HG03439 (cell line): ENCODE measurements around the gene ROBO1.

Experiments used
- ATAC-seq: cut with Tn5 transposase; IDR thresholded peaks from one replicate; pipeline ENCODE4 v1.9.1; 2021; ENCODE audit warnings: mild to moderate bottlenecking, moderate library complexity; ENCODE audit not compliant: unreplicated experiment

ROBO1 gene

GRCh38 chr3:79027593-79027992, 740.2 kb downstream of the ROBO1 start:
- no peak for ATAC-seq

GRCh38 chr3:79019924-79020173, 747.9 kb downstream of the ROBO1 start:
- ATAC-seq = no peak

- no peak for ATAC-seq
These were observed 748.5 kb downstream of the ROBO1 start for GRCh38 chr3:79019137-79019923.

DNA sequence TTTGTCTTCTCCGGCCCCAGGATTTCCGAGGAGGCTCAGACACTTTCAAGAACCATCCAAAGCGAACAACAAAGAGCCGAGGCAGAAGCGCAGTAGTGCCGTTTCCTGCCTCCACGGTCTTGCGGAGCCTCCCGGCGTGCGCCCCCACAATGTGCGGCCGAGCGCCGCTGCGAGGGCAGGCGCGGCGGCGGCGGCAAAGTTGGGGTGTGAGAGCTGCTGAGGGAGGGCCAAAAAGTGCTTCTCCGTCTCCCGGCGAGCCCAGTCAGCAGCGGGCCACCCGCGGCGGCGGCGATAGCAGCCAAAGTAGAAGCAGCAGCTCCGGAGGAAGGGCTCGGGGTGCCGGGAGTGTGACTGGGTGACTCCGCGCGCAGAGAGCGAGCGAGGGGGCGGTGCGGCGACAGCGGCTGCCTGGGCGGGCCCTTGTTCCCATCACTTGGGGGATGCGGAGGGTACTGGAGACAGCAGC, 749.1 kb downstream of the ROBO1 start:
- ATAC-seq = no peak

DNA sequence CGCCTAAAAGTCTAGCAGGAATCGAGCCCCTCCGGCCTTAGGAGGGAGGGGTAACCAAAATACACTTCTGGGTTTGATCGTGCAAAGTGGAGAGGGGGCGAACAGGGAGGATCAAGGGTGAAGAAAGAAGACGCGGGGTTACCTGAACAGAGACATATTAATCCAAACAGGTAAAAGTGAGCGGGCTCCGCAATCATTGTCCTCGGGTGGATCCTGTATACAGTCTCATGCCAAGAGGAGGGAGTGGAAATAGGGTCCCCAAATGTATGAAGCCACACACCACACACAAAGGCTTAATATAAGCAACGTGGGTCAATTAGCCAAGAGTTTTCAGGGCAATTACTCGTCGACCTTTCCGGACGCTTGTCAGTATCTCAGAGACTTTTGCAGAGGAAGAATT, 749.5 kb downstream of the ROBO1 start:
- no peak for ATAC-seq

DNA sequence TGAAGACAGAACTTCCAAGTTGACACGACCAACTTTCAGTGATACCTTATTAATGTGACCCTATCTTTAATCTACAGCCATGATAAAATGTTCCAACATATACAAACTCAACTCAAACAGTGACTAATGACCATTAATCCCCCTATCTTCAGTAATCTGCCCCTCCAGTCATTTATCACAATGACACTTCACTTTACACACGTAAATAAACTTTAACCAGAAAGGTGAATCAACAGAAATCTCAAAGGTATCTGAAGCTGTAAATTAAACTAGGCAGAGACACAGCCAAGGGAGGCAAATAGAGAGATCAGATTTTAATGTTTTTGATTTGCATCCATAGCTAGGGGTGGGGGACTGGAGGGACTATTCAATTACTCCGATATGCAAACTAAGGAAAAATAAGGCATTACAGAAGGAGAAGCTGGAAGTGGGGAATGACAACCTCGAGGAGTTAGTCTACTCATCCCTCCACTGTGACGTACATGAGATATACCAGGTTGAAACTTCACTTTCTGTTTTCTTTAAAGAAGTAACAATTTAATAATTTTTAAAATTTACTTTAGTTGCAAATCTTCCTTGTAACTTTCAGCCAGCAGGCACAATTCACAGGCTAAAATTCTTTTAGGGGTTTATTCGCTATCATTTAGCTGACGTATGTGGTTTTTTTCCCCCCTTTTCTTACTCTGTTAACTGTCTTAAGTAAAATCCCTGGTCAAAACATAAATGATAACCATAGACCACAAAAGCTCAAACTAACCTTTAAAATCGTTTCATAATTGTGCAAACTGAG, 751.0 kb downstream of the ROBO1 start:
- ATAC-seq = no peak

DNA sequence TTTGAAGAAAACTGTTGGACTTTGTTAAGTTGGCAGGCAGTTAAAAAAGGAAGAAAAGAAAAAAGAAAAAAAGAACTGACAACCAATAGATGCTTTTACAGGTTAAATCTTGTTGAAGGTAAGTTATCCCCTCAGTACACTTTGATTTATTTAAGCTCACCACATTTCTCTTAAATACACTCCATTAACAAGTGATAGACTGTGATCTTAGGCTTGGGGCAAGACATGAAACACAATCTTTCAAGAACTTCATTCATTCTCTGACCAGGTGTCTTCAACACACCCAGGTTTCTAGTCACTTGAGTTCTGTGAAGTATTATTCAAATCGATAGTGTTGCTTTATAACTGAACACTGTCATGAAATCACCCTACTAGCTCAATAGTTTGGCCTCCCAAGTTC, 751.9 kb downstream of the ROBO1 start:
- no peak for ATAC-seq

DNA sequence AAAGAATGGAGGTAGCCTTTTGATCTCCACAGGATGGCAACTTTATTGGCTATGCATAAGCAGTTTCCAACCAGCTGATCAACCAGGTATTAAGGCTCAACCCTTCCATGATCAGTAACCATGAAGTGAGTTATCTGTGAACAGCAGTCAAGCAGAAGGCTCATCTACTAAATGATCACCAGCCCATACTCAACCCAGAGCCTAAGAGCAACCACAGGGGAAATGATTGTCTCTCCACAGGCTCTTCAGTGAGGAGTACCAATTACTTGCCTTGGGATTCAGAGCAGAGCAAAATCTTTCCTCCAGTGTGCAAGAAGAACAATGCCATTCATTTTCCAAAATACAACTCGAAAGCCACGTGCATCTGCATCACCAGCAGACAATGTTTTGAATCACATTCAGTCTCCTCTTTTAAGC, 754.8 kb downstream of the ROBO1 start:
- ATAC-seq = no peak

GRCh38 chr3:79012530-79012913, 755.3 kb downstream of the ROBO1 start:
- no peak for ATAC-seq

GRCh38 chr3:79011821-79012529, 755.8 kb downstream of the ROBO1 start:
- ATAC-seq = no peak

- no peak for ATAC-seq
These were observed 757.9 kb downstream of the ROBO1 start for GRCh38 chr3:79009861-79010260.

DNA sequence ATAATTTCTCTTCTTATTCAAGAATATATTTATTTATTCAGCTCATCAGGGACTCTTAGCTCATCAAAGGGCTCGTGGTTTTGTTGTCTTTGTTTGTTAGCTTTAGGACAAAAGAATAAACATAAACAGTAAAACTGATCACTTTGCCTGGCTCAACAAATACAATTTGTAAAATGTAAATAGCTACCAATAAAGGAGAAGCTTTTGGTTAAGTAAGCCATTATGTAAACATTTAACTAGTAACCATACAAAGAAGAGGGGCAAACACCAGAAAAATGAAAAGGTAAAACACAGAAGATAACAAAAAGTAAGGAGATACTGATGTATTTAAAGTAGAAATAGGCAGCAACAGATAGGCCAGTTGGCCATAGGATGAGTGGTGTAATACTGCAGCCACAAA, 761.7 kb downstream of the ROBO1 start:
- no peak for ATAC-seq

DNA sequence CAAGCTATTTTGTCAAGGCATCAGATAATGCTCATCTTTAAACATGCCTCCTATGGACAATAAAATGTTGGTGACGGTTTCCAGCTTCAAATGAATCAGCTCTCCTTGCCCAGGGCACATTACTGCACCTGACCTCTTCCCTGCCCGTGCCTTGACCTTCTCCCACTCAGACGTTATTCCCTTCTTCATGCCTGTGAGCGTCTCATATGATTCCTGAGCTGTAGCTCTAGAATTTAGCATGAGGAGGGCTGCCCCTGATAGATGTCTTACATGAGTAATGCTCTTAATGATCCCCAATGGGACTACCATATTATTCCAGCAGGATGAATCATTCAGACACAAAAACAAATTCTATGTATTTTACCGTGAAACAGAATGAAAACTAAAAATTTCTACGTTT, 762.7 kb downstream of the ROBO1 start:
- ATAC-seq = no peak

DNA sequence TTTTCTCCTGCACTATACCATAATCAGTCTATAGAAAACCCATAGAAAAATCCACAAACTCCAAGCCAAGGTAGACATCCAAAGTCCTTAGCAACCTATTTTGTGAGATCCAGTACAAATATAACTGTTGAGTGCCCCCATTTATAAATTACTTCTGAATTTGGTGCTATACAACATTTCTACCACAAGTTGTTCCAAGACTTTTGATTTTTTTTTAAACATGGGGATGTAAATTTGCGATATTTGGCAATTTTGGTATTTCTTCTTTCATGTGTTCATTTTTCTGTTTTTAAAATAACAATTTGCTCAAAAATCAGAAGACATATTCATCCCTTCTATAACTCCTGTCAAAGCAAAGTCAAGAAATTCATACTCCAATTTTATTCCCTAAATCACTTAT, 763.8 kb downstream of the ROBO1 start:
- ATAC-seq = no peak

DNA sequence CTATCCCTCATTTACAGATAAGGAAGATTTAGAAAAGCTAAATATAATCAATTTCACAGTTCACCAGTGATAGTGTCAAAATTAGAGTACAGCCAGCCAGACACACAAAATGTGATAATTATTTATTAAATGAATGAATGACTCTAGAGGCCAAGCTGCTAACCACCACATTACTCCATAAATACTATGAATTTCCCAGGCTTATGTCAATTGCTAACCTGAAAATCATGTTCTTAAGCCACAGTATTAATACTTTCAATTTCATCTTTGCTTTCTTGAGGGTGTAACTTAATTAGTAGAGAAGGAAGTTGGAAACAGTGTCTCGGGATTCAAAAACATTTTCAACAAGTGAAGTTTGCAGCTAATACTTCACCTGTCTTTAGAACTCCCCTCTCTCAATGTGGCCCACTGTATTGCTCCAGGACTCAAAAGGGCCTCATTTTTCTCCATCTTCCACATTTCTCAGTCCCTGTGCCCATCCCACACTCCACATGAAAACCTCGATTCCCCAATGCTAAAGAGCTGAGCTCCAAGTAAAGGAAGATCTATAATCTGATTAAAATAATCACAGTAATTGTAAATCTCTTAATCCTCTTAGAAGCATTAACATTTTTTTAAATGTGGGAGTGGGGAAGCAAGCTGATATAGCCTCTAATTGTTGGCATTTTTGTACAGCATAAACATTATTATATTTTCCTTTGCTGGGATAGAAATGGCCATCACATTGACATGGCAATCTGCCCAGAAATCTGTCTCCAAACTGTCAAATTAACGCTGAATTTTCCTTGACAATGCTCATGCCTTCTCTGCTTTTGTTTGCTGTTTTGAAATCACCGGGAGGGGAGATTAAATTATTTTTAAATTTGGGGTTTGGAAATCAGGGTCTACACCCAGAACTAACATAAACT, 765.1 kb downstream of the ROBO1 start:
- ATAC-seq = no peak

- ATAC-seq = no peak
These were observed 766.5 kb downstream of the ROBO1 start for GRCh38 chr3:79001255-79001654.

GRCh38 chr3:78999139-78999538, 768.7 kb downstream of the ROBO1 start:
- ATAC-seq = no peak

DNA sequence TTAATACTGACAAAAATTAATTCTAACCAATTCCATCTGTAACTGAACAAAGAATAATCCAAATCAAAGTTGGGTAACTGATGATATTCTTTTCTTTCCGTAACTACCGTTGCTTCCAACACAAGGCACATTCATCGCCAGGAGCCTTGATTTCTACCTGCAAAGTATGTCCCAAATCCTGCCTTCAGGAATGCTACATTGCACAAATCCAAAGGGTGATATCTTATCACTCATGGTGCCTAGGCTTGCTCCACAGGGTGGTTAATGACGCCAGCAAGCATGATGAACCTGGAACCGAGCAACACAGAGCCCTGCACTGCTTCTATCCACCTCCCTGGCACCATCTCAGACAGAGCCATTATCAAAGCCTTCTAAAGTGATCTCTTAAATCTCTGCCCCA, 772.7 kb downstream of the ROBO1 start:
- ATAC-seq = no peak

- no peak for ATAC-seq
These were observed 773.4 kb downstream of the ROBO1 start for GRCh38 chr3:78994174-78995027.

GRCh38 chr3:78993375-78993774, 774.4 kb downstream of the ROBO1 start:
- ATAC-seq = no peak
